NT2/D1 (cell line): ENCODE measurements around the gene ARL6IP5.

Experiments
- DNase-seq: peaks from one replicate; pipeline ENCODE4 v3.0.0-alpha.2; 2011; ENCODE audit warnings: low read depth, low spot score
- H3K27me3 ChIP-seq: 2 replicates; pipeline ENCODE4 v1.6.0; 2011; ENCODE audit warnings: mild to moderate bottlenecking; ENCODE audit not compliant: insufficient read length, insufficient read depth
- H3K36me3 ChIP-seq: 2 replicates; pipeline ENCODE4 v1.6.1; 2011; ENCODE audit warnings: mild to moderate bottlenecking, low read length, mixed read lengths; ENCODE audit not compliant: insufficient read depth, insufficient read length
- H3K4me1 ChIP-seq: 2 replicates; pipeline ENCODE4 v1.5.1; 2011; ENCODE audit not compliant: insufficient read depth, insufficient read length
- H3K4me3 ChIP-seq: 2 replicates; pipeline ENCODE4 v1.5.1; 2011; ENCODE audit warnings: low read depth; ENCODE audit not compliant: insufficient read length
- H3K9ac ChIP-seq: 2 replicates; pipeline ENCODE4 v1.6.0; 2011; ENCODE audit warnings: low read depth; ENCODE audit not compliant: insufficient read length
- H3K9me3 ChIP-seq: 2 replicates; pipeline ENCODE4 v1.5.1; 2011; ENCODE audit warnings: mild to moderate bottlenecking, low read length; ENCODE audit not compliant: insufficient read depth
- SUZ12 ChIP-seq: IDR thresholded peaks from 2 replicates; pipeline ENCODE4 v1.6.1; 2011; ENCODE audit not compliant: insufficient read length, insufficient read depth; ENCODE audit errors: extremely low read depth
- YY1 ChIP-seq: IDR thresholded peaks from 2 replicates; pipeline ENCODE4 v1.6.1; 2011; ENCODE audit not compliant: insufficient read length, insufficient read depth
- ZNF274 ChIP-seq: IDR thresholded peaks from 2 replicates; pipeline ENCODE4 v1.6.1; 2011; ENCODE audit warnings: mild to moderate bottlenecking, low read depth, low read length

The ARL6IP5 gene

GRCh38 chr3:69090021-69090420, 5.3 kb downstream of the ARL6IP5 start:
- TF ChIP-seq YY1 (no peak), SUZ12 (no peak), ZNF274 (no peak)
- H3K9me3 ChIP-seq: no peaks in the 10 kb centered on the region
- no peaks in the 10 kb centered on the region for H3K4me1 ChIP-seq
- no peaks in the 10 kb centered on the region for H3K27me3 ChIP-seq
- DNase-seq: no peak
- H3K4me3 ChIP-seq: no peak overlapping the region
- H3K36me3 ChIP-seq: peaks cover 7% of the 10 kb centered on the region
- no peak overlapping the region for H3K9ac ChIP-seq

- Histone ChIP-seq H3K9me3 (no peaks in the 10 kb centered on the region), H3K9ac (no peak overlapping the region), H3K27me3 (no peaks in the 10 kb centered on the region), H3K4me3 (no peak overlapping the region), H3K36me3 (peaks cover 7% of the 10 kb centered on the region), H3K4me1 (no peaks in the 10 kb centered on the region)
- DNase-seq: no peak
- TF ChIP-seq SUZ12 (no peak), ZNF274 (no peak), YY1 (no peak)
Observed at GRCh38 chr3:69091389-69092029, 6.8 kb downstream of the ARL6IP5 start.

GRCh38 chr3:69092030-69092516, 7.3 kb downstream of the ARL6IP5 start:
- TF ChIP-seq YY1: no peak
- Histone ChIP-seq H3K36me3 (peaks cover 7% of the 10 kb centered on the region), H3K27me3 (no peaks in the 10 kb centered on the region), H3K9ac (no peak overlapping the region), H3K9me3 (no peaks in the 10 kb centered on the region), H3K4me1 (no peaks in the 10 kb centered on the region), H3K4me3 (no peak overlapping the region)
- no peak for DNase-seq

- Histone ChIP-seq H3K9me3 (no peaks in the 10 kb centered on the region), H3K9ac (no peak overlapping the region), H3K36me3 (peaks cover 8% of the 10 kb centered on the region), H3K27me3 (no peaks in the 10 kb centered on the region), H3K4me1 (no peaks in the 10 kb centered on the region), H3K4me3 (no peak overlapping the region)
- no peak for DNase-seq
- TF ChIP-seq SUZ12: no peak
- TF ChIP-seq YY1: no peak
- no peak for TF ChIP-seq ZNF274
Observed at GRCh38 chr3:69094467-69095205, 9.9 kb downstream of the ARL6IP5 start.

- no peaks in the 10 kb centered on the region for H3K4me1 ChIP-seq
- peaks cover 7% of the 10 kb centered on the region for H3K36me3 ChIP-seq
- H3K9ac ChIP-seq: no peak overlapping the region
- H3K9me3 ChIP-seq: no peaks in the 10 kb centered on the region
- no peak for TF ChIP-seq ZNF274
- no peak for TF ChIP-seq SUZ12
- no peak for TF ChIP-seq YY1
- no peak for DNase-seq
- no peaks in the 10 kb centered on the region for H3K27me3 ChIP-seq
- H3K4me3 ChIP-seq: no peak overlapping the region
Observed at GRCh38 chr3:69095636-69096035, 10.9 kb downstream of the ARL6IP5 start.

DNA sequence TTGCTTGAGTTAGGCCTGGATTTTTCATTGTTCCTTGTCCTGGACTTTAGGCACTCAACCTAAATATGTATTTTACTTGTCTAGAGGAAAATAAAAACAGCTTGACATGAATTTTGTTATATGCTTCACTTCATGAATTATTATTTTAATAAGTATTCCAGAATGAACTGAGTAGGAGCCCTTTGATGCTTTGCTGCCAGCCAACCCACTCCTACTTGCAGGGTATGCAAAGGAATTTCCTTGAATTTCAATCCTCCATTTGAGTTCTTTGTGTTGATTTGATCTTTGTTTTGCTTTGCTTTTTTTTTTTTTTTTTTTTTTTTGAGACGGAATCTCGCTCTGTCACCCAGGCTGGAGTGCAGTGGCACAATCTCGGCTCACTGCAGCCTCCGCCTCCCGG, 11.6 kb downstream of the ARL6IP5 start:
- TF ChIP-seq SUZ12 (no peak), ZNF274 (no peak), YY1 (no peak)
- peaks cover 7% of the 10 kb centered on the region for H3K36me3 ChIP-seq
- no peaks in the 10 kb centered on the region for H3K4me1 ChIP-seq
- no peaks in the 10 kb centered on the region for H3K9me3 ChIP-seq
- no peaks in the 10 kb centered on the region for H3K27me3 ChIP-seq
- no peak overlapping the region for H3K4me3 ChIP-seq
- DNase-seq: no peak
- H3K9ac ChIP-seq: no peak overlapping the region

GRCh38 chr3:69097407-69098086, 12.8 kb downstream of the ARL6IP5 start:
- TF ChIP-seq SUZ12: no peak
- TF ChIP-seq ZNF274: no peak
- no peak for TF ChIP-seq YY1
- no peak overlapping the region for H3K4me3 ChIP-seq
- no peaks in the 10 kb centered on the region for H3K27me3 ChIP-seq
- no peak overlapping the region for H3K9ac ChIP-seq
- H3K9me3 ChIP-seq: no peaks in the 10 kb centered on the region
- no peaks in the 10 kb centered on the region for H3K4me1 ChIP-seq
- DNase-seq: no peak
- peaks cover 17% of the 10 kb centered on the region for H3K36me3 ChIP-seq
